Natural killer cell treated with Interleukin-12 subunit alpha and Interleukin-12 subunit beta and Interleukin-15 and Interleukin-18, amount 100 ng/mL, for 72 hours (primary cell): ENCODE data around the gene ADCY4. TPM values are rescaled to one million over a fixed set of nuclear protein-coding genes. Genes with fewer than 3 reads are reported as not detected.
"Not testable (repeated sequence)": the region's sequence is repeated elsewhere in the genome, so short reads cannot be mapped to it uniquely, and the experiment has no call there.

Experiments used
- ATAC-seq, 2 donors: fragments of 150-1000 bp; cut with Tn5 transposase in 1 of 2; sonication (Bioruptor Pico), chemical (Tn5 transposase) in 1 of 2; 2 replicates each; pipeline ENCODE4 v1.10.0; 2021
- DNase-seq: peaks from one replicate; pipeline ENCODE4 v3.0.0; 2022; ENCODE audit warnings: low spot score
- H3K27ac Mint-ChIP-seq, 2 donors: 1 replicate in 1 of 2; 2 replicates in 1 of 2; pipeline ENCODE4 v1.8.0; 2022; ENCODE audit warnings: mixed read lengths in 2 of 2, mild to moderate bottlenecking in 1 of 2, moderate library complexity in 1 of 2
- H3K27me3 Mint-ChIP-seq, 2 donors: 1 replicate in 1 of 2; 2 replicates in 1 of 2; pipeline ENCODE4 v1.8.0; 2022; ENCODE audit warnings: mixed read lengths in 2 of 2
- H3K36me3 Mint-ChIP-seq: one replicate; pipeline ENCODE4 v1.8.0; 2022; ENCODE audit warnings: mixed read lengths
- H3K4me1 Mint-ChIP-seq, 2 donors: 1 replicate in 1 of 2; 2 replicates in 1 of 2; pipeline ENCODE4 v1.8.0; 2022; ENCODE audit warnings: low read depth in 2 of 2, mixed read lengths in 2 of 2, mild to moderate bottlenecking in 1 of 2
- H3K4me3 Mint-ChIP-seq: one replicate; pipeline ENCODE4 v1.8.0; 2022; ENCODE audit warnings: mixed read lengths
- H3K9me3 Mint-ChIP-seq: 2 replicates; pipeline ENCODE4 v1.8.0; 2022; ENCODE audit warnings: mixed read lengths
- total RNA-seq, 2 donors: library from RNA; stranded (reverse); gene quantifications; one replicate each; pipeline ENCODE4 v1.2.3, GENCODE V29; 2022

Gene ADCY4
- total RNA-seq, 2 donors from 2014 or later, result 1.0 to 1.9 TPM

GRCh38 chr14:24361326-24361725 is 26.5 kb upstream of the ADCY4 start:
- H3K4me3 Mint-ChIP-seq, result no peak overlapping the region

GRCh38 chr14:24360281-24360680 is 25.4 kb upstream of the ADCY4 start:
- DNase-seq (no peak), ATAC-seq (no peak)
- peaks cover 19 to 29% of the 10 kb centered on the region in 2 donors for H3K27me3 Mint-ChIP-seq

More at GRCh38 chr14:24361326-24361725, 26.5 kb upstream of the ADCY4 start:
- H3K27ac Mint-ChIP-seq, result no peak overlapping the region
- H3K4me1 Mint-ChIP-seq, result peaks cover 11 to 13% of the 10 kb centered on the region in 2 donors
- no peaks in the 10 kb centered on the region for H3K9me3 Mint-ChIP-seq
- DNase-seq (no peak), ATAC-seq (no peak)
- H3K36me3 Mint-ChIP-seq, result no peaks in the 10 kb centered on the region
- peaks cover 26 to 39% of the 10 kb centered on the region in 2 donors for H3K27me3 Mint-ChIP-seq

GRCh38 chr14:24356208-24356607 is 21.3 kb upstream of the ADCY4 start:
- no peak for DNase-seq
- no peaks in the 10 kb centered on the region for H3K36me3 Mint-ChIP-seq
- ATAC-seq, result no peak
- peaks cover 0 to 3% of the 10 kb centered on the region in 2 donors for H3K4me1 Mint-ChIP-seq
- no peak overlapping the region for H3K4me3 Mint-ChIP-seq
- no peaks in the 10 kb centered on the region for H3K9me3 Mint-ChIP-seq
- H3K27me3 Mint-ChIP-seq, result peaks cover 17 to 36% of the 10 kb centered on the region in 2 donors
- no peak overlapping the region for H3K27ac Mint-ChIP-seq

More at GRCh38 chr14:24360281-24360680, 25.4 kb upstream of the ADCY4 start:
- Mint-ChIP-seq H3K4me3 (no peak overlapping the region), H3K9me3 (no peaks in the 10 kb centered on the region), H3K36me3 (no peaks in the 10 kb centered on the region), H3K4me1 (peaks cover 3 to 5% of the 10 kb centered on the region in 2 donors), H3K27ac (no peak overlapping the region)

GRCh38 chr14:24355009-24355408 is 20.1 kb upstream of the ADCY4 start:
- H3K27ac Mint-ChIP-seq, result no peak overlapping the region
- H3K36me3 Mint-ChIP-seq, result no peaks in the 10 kb centered on the region
- no peak for DNase-seq
- H3K27me3 Mint-ChIP-seq, result peaks cover 20 to 35% of the 10 kb centered on the region in 2 donors
- no peak for ATAC-seq
- H3K9me3 Mint-ChIP-seq, result no peaks in the 10 kb centered on the region
- no peak overlapping the region for H3K4me3 Mint-ChIP-seq
- H3K4me1 Mint-ChIP-seq, result peaks cover 0 to 3% of the 10 kb centered on the region in 2 donors

- not testable (repeated sequence) for H3K36me3 Mint-ChIP-seq, H3K4me1 Mint-ChIP-seq, H3K4me3 Mint-ChIP-seq, ATAC-seq, H3K9me3 Mint-ChIP-seq, H3K27ac Mint-ChIP-seq, DNase-seq
- H3K27me3 Mint-ChIP-seq, result peaks cover 26 to 40% of the 10 kb centered on the region in 2 donors
These were observed 19.6 kb upstream of the ADCY4 start for GRCh38 chr14:24354482-24354825.

- Mint-ChIP-seq H3K36me3 (no peaks in the 10 kb centered on the region), H3K9me3 (no peaks in the 10 kb centered on the region), H3K27ac (no peak overlapping the region), H3K4me1 (peaks cover 0 to 3% of the 10 kb centered on the region in 2 donors), H3K4me3 (no peak overlapping the region), H3K27me3 (peaks cover 28 to 46% of the 10 kb centered on the region in 2 donors)
- DNase-seq (no peak), ATAC-seq (no peak)
These were observed 18.9 kb upstream of the ADCY4 start for GRCh38 chr14:24353559-24354481.

GRCh38 chr14:24351517-24351916 is 16.6 kb upstream of the ADCY4 start:
- H3K36me3 Mint-ChIP-seq, result no peaks in the 10 kb centered on the region
- H3K9me3 Mint-ChIP-seq, result no peaks in the 10 kb centered on the region
- peaks cover 25 to 53% of the 10 kb centered on the region in 2 donors for H3K27me3 Mint-ChIP-seq
- H3K4me3 Mint-ChIP-seq, result no peak overlapping the region
- DNase-seq (no peak), ATAC-seq (no peak)
- H3K27ac Mint-ChIP-seq, result no peak overlapping the region
- peaks cover 0 to 3% of the 10 kb centered on the region in 2 donors for H3K4me1 Mint-ChIP-seq

- Mint-ChIP-seq H3K27ac (no peak overlapping the region), H3K9me3 (no peaks in the 10 kb centered on the region), H3K4me3 (no peak overlapping the region), H3K36me3 (no peaks in the 10 kb centered on the region), H3K27me3 (peaks cover 30 to 53% of the 10 kb centered on the region in 2 donors), H3K4me1 (peaks cover 0 to 3% of the 10 kb centered on the region in 2 donors)
- no peak for ATAC-seq
- DNase-seq, result no peak
These were observed 14.9 kb upstream of the ADCY4 start for GRCh38 chr14:24349742-24350141.

- H3K4me1 Mint-ChIP-seq, result no peaks in the 10 kb centered on the region
- H3K27me3 Mint-ChIP-seq, result peaks cover 25 to 51% of the 10 kb centered on the region in 2 donors
- no peak for ATAC-seq
- H3K4me3 Mint-ChIP-seq, result no peak overlapping the region
- no peaks in the 10 kb centered on the region for H3K36me3 Mint-ChIP-seq
- no peak overlapping the region for H3K27ac Mint-ChIP-seq
- no peak for DNase-seq
- H3K9me3 Mint-ChIP-seq, result no peaks in the 10 kb centered on the region
These were observed 13.3 kb upstream of the ADCY4 start for GRCh38 chr14:24348186-24348585.

GRCh38 chr14:24347134-24347533 is 12.3 kb upstream of the ADCY4 start:
- H3K4me1 Mint-ChIP-seq, result no peaks in the 10 kb centered on the region
- DNase-seq (no peak), ATAC-seq (no peak)
- no peak overlapping the region for H3K27ac Mint-ChIP-seq
- no peaks in the 10 kb centered on the region for H3K9me3 Mint-ChIP-seq
- H3K36me3 Mint-ChIP-seq, result no peaks in the 10 kb centered on the region
- peaks cover 23 to 48% of the 10 kb centered on the region in 2 donors for H3K27me3 Mint-ChIP-seq
- H3K4me3 Mint-ChIP-seq, result no peak overlapping the region

GRCh38 chr14:24343795-24344660 is 9.2 kb upstream of the ADCY4 start:
- no peaks in the 10 kb centered on the region for H3K9me3 Mint-ChIP-seq
- peaks cover 10 to 13% of the 10 kb centered on the region in 2 donors for H3K4me1 Mint-ChIP-seq
- no peak for ATAC-seq
- H3K4me3 Mint-ChIP-seq, result no peak overlapping the region
- H3K27me3 Mint-ChIP-seq, result peaks cover 12 to 27% of the 10 kb centered on the region in 2 donors
- no peaks in the 10 kb centered on the region for H3K36me3 Mint-ChIP-seq
- DNase-seq, result no peak
- H3K27ac Mint-ChIP-seq, result no peak overlapping the region

GRCh38 chr14:24342889-24343288 is 8.0 kb upstream of the ADCY4 start:
- H3K27ac Mint-ChIP-seq, result no peak overlapping the region
- H3K4me1 Mint-ChIP-seq, result peaks cover 18 to 22% of the 10 kb centered on the region in 2 donors
- no peaks in the 10 kb centered on the region for H3K9me3 Mint-ChIP-seq
- peaks cover 12 to 19% of the 10 kb centered on the region in 2 donors for H3K27me3 Mint-ChIP-seq
- ATAC-seq (no peak), DNase-seq (no peak)
- H3K36me3 Mint-ChIP-seq, result no peaks in the 10 kb centered on the region
- no peak overlapping the region for H3K4me3 Mint-ChIP-seq

- H3K36me3 Mint-ChIP-seq, result peaks cover 6% of the 10 kb centered on the region
- H3K9me3 Mint-ChIP-seq, result no peaks in the 10 kb centered on the region
- no peak for DNase-seq
- no peak overlapping the region for H3K4me3 Mint-ChIP-seq
- H3K27me3 Mint-ChIP-seq, result peaks cover 12 to 19% of the 10 kb centered on the region in 2 donors
- peaks cover 20 to 24% of the 10 kb centered on the region in 2 donors for H3K4me1 Mint-ChIP-seq
- H3K27ac Mint-ChIP-seq, result no peak overlapping the region
- no peak for ATAC-seq
These were observed 5.7 kb upstream of the ADCY4 start for GRCh38 chr14:24340606-24341005.
